Right lobe of liver (tissue), 4 donors: ENCODE data around the gene RLF.

Source experiments
- POLR2A ChIP-seq: fragments of 450-650 bp; IDR thresholded peaks from one replicate; pipeline ENCODE4 v1.6.1; 2017; ENCODE audit warnings: antibody characterized with exemption, mild to moderate bottlenecking
- TF ChIP-seq, protein P1 (sequence below), 4 donors: fragments of 200-600 bp in 3 of 4; fragments of 450-650 bp in 1 of 4; IDR thresholded peaks; one replicate each; pipeline versions ENCODE4 v1.5.1 to v1.8.0; 2016 to 2022; ENCODE audit warnings: antibody characterized with exemption in 4 of 4, mild to moderate bottlenecking in 2 of 4
- donor health status: DM: no; HTN: no; CAD: no.
- donor health status: DM: no; HTN: no; CAD: no.
- donor health status: DM: no; HTN: yes; CAD: no.

DNA sequence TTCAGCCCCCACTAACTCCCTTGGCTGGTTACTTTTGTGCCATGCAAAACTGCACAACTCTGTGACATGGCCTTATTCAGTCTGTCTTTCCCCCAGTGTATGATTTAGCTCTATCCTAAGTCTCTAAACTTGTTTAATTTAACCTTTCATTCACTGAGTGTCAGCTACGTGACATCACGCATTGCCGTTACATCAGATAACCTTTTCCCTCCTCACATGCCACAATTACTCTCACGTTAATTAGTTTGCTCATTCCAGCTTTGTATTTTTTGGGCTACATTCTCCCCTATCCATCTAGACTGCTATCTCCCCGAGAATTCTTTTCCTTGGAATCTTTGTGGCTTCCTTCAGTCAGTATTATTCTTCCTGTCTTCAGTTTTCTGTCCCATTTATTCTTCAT lies 57.1 kb downstream of the RLF start:
- no peak for TF ChIP-seq POLR2A
- TF ChIP-seq, protein P1, sequence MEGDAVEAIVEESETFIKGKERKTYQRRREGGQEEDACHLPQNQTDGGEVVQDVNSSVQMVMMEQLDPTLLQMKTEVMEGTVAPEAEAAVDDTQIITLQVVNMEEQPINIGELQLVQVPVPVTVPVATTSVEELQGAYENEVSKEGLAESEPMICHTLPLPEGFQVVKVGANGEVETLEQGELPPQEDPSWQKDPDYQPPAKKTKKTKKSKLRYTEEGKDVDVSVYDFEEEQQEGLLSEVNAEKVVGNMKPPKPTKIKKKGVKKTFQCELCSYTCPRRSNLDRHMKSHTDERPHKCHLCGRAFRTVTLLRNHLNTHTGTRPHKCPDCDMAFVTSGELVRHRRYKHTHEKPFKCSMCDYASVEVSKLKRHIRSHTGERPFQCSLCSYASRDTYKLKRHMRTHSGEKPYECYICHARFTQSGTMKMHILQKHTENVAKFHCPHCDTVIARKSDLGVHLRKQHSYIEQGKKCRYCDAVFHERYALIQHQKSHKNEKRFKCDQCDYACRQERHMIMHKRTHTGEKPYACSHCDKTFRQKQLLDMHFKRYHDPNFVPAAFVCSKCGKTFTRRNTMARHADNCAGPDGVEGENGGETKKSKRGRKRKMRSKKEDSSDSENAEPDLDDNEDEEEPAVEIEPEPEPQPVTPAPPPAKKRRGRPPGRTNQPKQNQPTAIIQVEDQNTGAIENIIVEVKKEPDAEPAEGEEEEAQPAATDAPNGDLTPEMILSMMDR (IDR thresholded peaks at IDR 0.05) = no peak
